RWPE2 (cell line): ENCODE results near the gene CD207.

Experiments
- ATAC-seq: fragments of 200-7000 bp; cut with Tn5 transposase; 3 replicates; pipeline ENCODE4 v1.9.1; 2021; ENCODE audit warnings: low read depth
- DNase-seq: peaks from one replicate; pipeline ENCODE4 v3.0.0-alpha.2; 2020; ENCODE audit warnings: low spot score
- H3K27ac ChIP-seq: fragments of 450-650 bp; 2 replicates; pipeline ENCODE4 v1.5.1; 2017; ENCODE audit warnings: mild to moderate bottlenecking; ENCODE audit not compliant: poor library complexity, severe bottlenecking
- H3K27me3 ChIP-seq: fragments of 250-450 bp; sonication (Bioruptor Pico); 2 replicates; pipeline ENCODE4 v1.5.1; 2021; ENCODE audit warnings: mild to moderate bottlenecking, moderate library complexity; ENCODE audit not compliant: insufficient read depth, poor library complexity, severe bottlenecking
- H3K36me3 ChIP-seq: fragments of 250-450 bp; sonication (Bioruptor Pico); 2 replicates; pipeline ENCODE4 v1.5.1; 2020; ENCODE audit warnings: low read depth, mild to moderate bottlenecking, moderate library complexity
- H3K4me1 ChIP-seq: fragments of 250-450 bp; sonication (Bioruptor Pico); 2 replicates; pipeline ENCODE4 v1.5.1; 2021; ENCODE audit warnings: mild to moderate bottlenecking, moderate library complexity; ENCODE audit not compliant: insufficient read depth, poor library complexity, severe bottlenecking
- H3K4me3 ChIP-seq: fragments of 250-450 bp; sonication (Bioruptor Pico); 2 replicates; pipeline ENCODE4 v1.5.1; 2021; ENCODE audit warnings: mild to moderate bottlenecking, moderate library complexity; ENCODE audit not compliant: severe bottlenecking
- H3K9me3 ChIP-seq: fragments of 250-450 bp; sonication (Bioruptor Pico); 2 replicates; pipeline ENCODE4 v1.5.1; 2021; ENCODE audit warnings: mild to moderate bottlenecking, moderate library complexity; ENCODE audit not compliant: severe bottlenecking
- CTCF ChIP-seq: fragments of 450-650 bp; IDR thresholded peaks from one replicate; pipeline ENCODE4 v1.5.1; 2017; ENCODE audit warnings: mild to moderate bottlenecking, moderate library complexity; ENCODE audit not compliant: poor library complexity, severe bottlenecking

Gene CD207

GRCh38 chr2:70816726-70817125 lies 18.9 kb downstream of the CD207 start:
- H3K4me1 ChIP-seq: no peaks in the 10 kb centered on the region
- no peak for ATAC-seq

GRCh38 chr2:70808983-70809958 lies 26.3 kb downstream of the CD207 start:
- ATAC-seq (no peak), DNase-seq (no peak)
- Histone ChIP-seq H3K27ac (no peak overlapping the region), H3K36me3 (no peaks in the 10 kb centered on the region), H3K27me3 (no peaks in the 10 kb centered on the region), H3K4me3 (no peak overlapping the region), H3K4me1 (no peaks in the 10 kb centered on the region), H3K9me3 (no peaks in the 10 kb centered on the region)
- TF ChIP-seq CTCF: no peak

More at GRCh38 chr2:70816726-70817125, 18.9 kb downstream of the CD207 start:
- no peak for DNase-seq
- Histone ChIP-seq H3K4me3 (no peak overlapping the region), H3K27ac (no peak overlapping the region), H3K36me3 (no peaks in the 10 kb centered on the region), H3K27me3 (peaks cover 13% of the 10 kb centered on the region), H3K9me3 (no peaks in the 10 kb centered on the region)
- no peak for TF ChIP-seq CTCF

GRCh38 chr2:70807828-70808118 lies 27.8 kb downstream of the CD207 start:
- DNase-seq (no peak), ATAC-seq (no peak)
- Histone ChIP-seq H3K4me3 (no peak overlapping the region), H3K9me3 (no peaks in the 10 kb centered on the region), H3K27me3 (no peaks in the 10 kb centered on the region), H3K4me1 (no peaks in the 10 kb centered on the region), H3K36me3 (no peaks in the 10 kb centered on the region), H3K27ac (no peak overlapping the region)
- no peak for TF ChIP-seq CTCF

GRCh38 chr2:70807102-70807827 lies 28.4 kb downstream of the CD207 start:
- Histone ChIP-seq H3K9me3 (no peaks in the 10 kb centered on the region), H3K36me3 (no peaks in the 10 kb centered on the region), H3K27me3 (no peaks in the 10 kb centered on the region), H3K4me3 (no peak overlapping the region), H3K4me1 (no peaks in the 10 kb centered on the region), H3K27ac (no peak overlapping the region)
- DNase-seq: no peak
- ATAC-seq: no peak
- no peak for TF ChIP-seq CTCF
